OCI-LY1 (cell line): Measurements from ENCODE around the gene MBIP.

ENCODE experiments used
- H2AFZ ChIP-seq: fragments of 200-600 bp; sonication (generic), shearing (Covaris generic); 2 replicates; pipeline ENCODE4 v1.6.0; 2014; ENCODE audit warnings: antibody characterized with exemption, mild to moderate bottlenecking, low read length
- H3F3A ChIP-seq: fragments of 200-600 bp; sonication (generic), shearing (Covaris generic); 2 replicates; pipeline ENCODE4 v1.6.0; 2014; ENCODE audit warnings: mild to moderate bottlenecking, antibody characterized with exemption, low read length, moderate library complexity; ENCODE audit not compliant: insufficient read depth
- H3K27ac ChIP-seq: fragments of 200-600 bp; sonication (generic); 2 replicates; pipeline ENCODE4 v1.5.1; 2014; ENCODE audit warnings: low read length, mixed run types, mild to moderate bottlenecking, low read depth; ENCODE audit not compliant: poor library complexity, severe bottlenecking
- H3K27me3 ChIP-seq: fragments of 200-600 bp; sonication (generic); 2 replicates; pipeline ENCODE4 v1.6.0; 2014; ENCODE audit warnings: antibody characterized with exemption, mild to moderate bottlenecking, low read length, moderate library complexity; ENCODE audit not compliant: insufficient read depth
- H3K36me3 ChIP-seq: fragments of 200-600 bp; sonication (generic); 2 replicates; pipeline ENCODE4 v1.6.1; 2014; ENCODE audit warnings: mild to moderate bottlenecking, antibody characterized with exemption, low read length, moderate library complexity, mixed read lengths; ENCODE audit not compliant: insufficient read depth
- H3K4me1 ChIP-seq: fragments of 200-600 bp; sonication (generic); 2 replicates; pipeline ENCODE4 v1.5.1; 2014; ENCODE audit warnings: mild to moderate bottlenecking, low read length, moderate library complexity; ENCODE audit not compliant: insufficient read depth, severe bottlenecking
- H3K4me2 ChIP-seq: fragments of 200-600 bp; sonication (generic), shearing (Covaris generic); 2 replicates; pipeline ENCODE4 v1.6.1; 2014; ENCODE audit warnings: low read length
- H3K4me3 ChIP-seq: fragments of 200-600 bp; sonication (generic); 2 replicates; pipeline ENCODE4 v1.5.1; 2014; ENCODE audit warnings: low read length, low read depth, mild to moderate bottlenecking, mixed read lengths; ENCODE audit not compliant: poor library complexity, severe bottlenecking
- H3K79me2 ChIP-seq: fragments of 200-600 bp; shearing (Covaris generic); 2 replicates; pipeline ENCODE4 v1.6.1; 2016; ENCODE audit warnings: mixed run types, low read length, mixed read lengths; ENCODE audit not compliant: insufficient read depth
- H3K9ac ChIP-seq: fragments of 200-600 bp; sonication (generic), shearing (Covaris generic); 2 replicates; pipeline ENCODE4 v1.6.1; 2014; ENCODE audit warnings: mild to moderate bottlenecking, low read length, mixed read lengths
- H3K9me2 ChIP-seq: fragments of 200-600 bp; sonication (generic), shearing (Covaris generic); 2 replicates; pipeline ENCODE4 v1.6.1; 2014; ENCODE audit warnings: low read depth, mild to moderate bottlenecking, low read length, mixed read lengths
- H3K9me3 ChIP-seq: fragments of 200-600 bp; shearing (Covaris generic); 2 replicates; pipeline ENCODE4 v1.6.1; 2014; ENCODE audit warnings: low read length, mixed read lengths
- H4K20me1 ChIP-seq: fragments of 200-600 bp; sonication (generic), shearing (Covaris generic); 2 replicates; pipeline ENCODE4 v1.6.0; 2016; ENCODE audit warnings: mild to moderate bottlenecking, low read length; ENCODE audit not compliant: insufficient read depth
- CTCF ChIP-seq: fragments of 200-600 bp; sonication (generic), shearing (Covaris generic); IDR thresholded peaks from 2 replicates; pipeline ENCODE4 v1.5.1; 2017; ENCODE audit warnings: mild to moderate bottlenecking, antibody characterized with exemption, low read length, moderate library complexity, mixed read lengths
- EZH2 ChIP-seq: fragments of 200-600 bp; sonication (generic), shearing (Covaris generic); IDR thresholded peaks from 2 replicates; pipeline ENCODE4 v1.8.0; 2017; ENCODE audit warnings: borderline replicate concordance, mixed run types, mild to moderate bottlenecking, antibody characterized with exemption, low read length, moderate library complexity, mixed read lengths

MBIP gene

DNA sequence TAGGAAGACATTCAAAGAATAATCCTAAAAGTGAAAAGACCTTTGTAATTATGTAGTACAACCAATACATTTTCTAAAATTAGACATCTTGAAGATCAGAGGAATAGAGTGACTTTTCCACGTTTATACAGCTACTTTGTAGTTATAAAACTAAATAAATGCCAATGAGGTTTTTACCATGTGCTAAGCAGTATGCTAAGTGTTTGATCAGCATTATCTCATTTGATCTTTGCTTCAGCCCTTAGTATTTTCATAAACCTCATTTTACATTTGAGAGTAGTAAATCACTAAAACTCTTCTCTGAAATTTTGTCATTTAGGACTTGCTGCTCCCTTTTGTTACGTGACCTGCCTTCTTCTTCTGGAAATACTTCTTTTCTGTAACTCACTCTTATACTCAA is 13.6 kb downstream of the MBIP start:
- H3F3A ChIP-seq: no peaks in the 10 kb centered on the region
- H3K36me3 ChIP-seq: peaks cover 78% of the 10 kb centered on the region
- H3K9ac ChIP-seq: no peak overlapping the region
- TF ChIP-seq CTCF: no peak
- no peaks in the 10 kb centered on the region for H3K79me2 ChIP-seq
- H2AFZ ChIP-seq: no peak overlapping the region
- H3K9me2 ChIP-seq: no peaks in the 10 kb centered on the region
- no peaks in the 10 kb centered on the region for H3K9me3 ChIP-seq
- no peak overlapping the region for H3K27ac ChIP-seq
- H3K27me3 ChIP-seq: no peaks in the 10 kb centered on the region
- no peak overlapping the region for H3K4me2 ChIP-seq
- H3K4me3 ChIP-seq: no peak overlapping the region
- no peaks in the 10 kb centered on the region for H3K4me1 ChIP-seq
- H4K20me1 ChIP-seq: no peaks in the 10 kb centered on the region

- Histone ChIP-seq H3K36me3 (peaks cover 64% of the 10 kb centered on the region; the same call in 1 of the 2 replicates), H4K20me1 (no peaks in the 10 kb centered on the region), H3F3A (no peaks in the 10 kb centered on the region), H3K27ac (no peak overlapping the region), H2AFZ (no peak overlapping the region), H3K27me3 (no peaks in the 10 kb centered on the region), H3K9ac (no peak overlapping the region), H3K4me2 (no peak overlapping the region), H3K9me3 (no peaks in the 10 kb centered on the region), H3K79me2 (no peaks in the 10 kb centered on the region), H3K4me1 (no peaks in the 10 kb centered on the region), H3K9me2 (no peaks in the 10 kb centered on the region), H3K4me3 (no peak overlapping the region)
- TF ChIP-seq EZH2: no peak
- TF ChIP-seq CTCF: no peak
Observed at GRCh38 chr14:36304895-36305294, 15.5 kb downstream of the MBIP start.

- TF ChIP-seq CTCF (no peak), EZH2 (no peak)
- Histone ChIP-seq H3K4me3 (no peak overlapping the region), H3K9ac (no peak overlapping the region), H3K4me1 (no peaks in the 10 kb centered on the region), H3K79me2 (no peaks in the 10 kb centered on the region), H3K9me3 (no peaks in the 10 kb centered on the region), H3K27ac (no peak overlapping the region), H3K27me3 (no peaks in the 10 kb centered on the region), H3K4me2 (no peak overlapping the region), H2AFZ (no peak overlapping the region), H4K20me1 (no peaks in the 10 kb centered on the region), H3K9me2 (no peaks in the 10 kb centered on the region), H3K36me3 (peaks cover 56% of the 10 kb centered on the region; the same call in 1 of the 2 replicates), H3F3A (no peaks in the 10 kb centered on the region)
Observed at GRCh38 chr14:36303960-36304359, 16.5 kb downstream of the MBIP start.
